Left ventricle myocardium inferior (tissue), 1 donor: ENCODE measurements around the gene RBM19. TPM values are rescaled to one million over a fixed set of nuclear protein-coding genes. Genes with fewer than 3 reads are reported as not detected.

ENCODE experiments used
- DNase-seq: peaks from one replicate; pipeline ENCODE4 v3.0.0-alpha.2; 2020
- H3K27ac ChIP-seq: fragments of 200-600 bp; replicated peaks from 2 replicates; pipeline ENCODE4 v1.8.0; 2021
- H3K27me3 ChIP-seq: fragments of 200-600 bp; 2 replicates; pipeline ENCODE4 v1.8.0; 2021; ENCODE audit warnings: low read depth
- H3K36me3 ChIP-seq: fragments of 200-600 bp; 2 replicates; pipeline ENCODE4 v1.8.0; 2021
- H3K4me1 ChIP-seq: fragments of 200-600 bp; 2 replicates; pipeline ENCODE4 v1.8.0; 2021
- H3K4me3 ChIP-seq: fragments of 200-600 bp; 2 replicates; pipeline ENCODE4 v1.8.0; 2021; ENCODE audit warnings: mild to moderate bottlenecking, moderate library complexity
- H3K9me3 ChIP-seq: fragments of 200-600 bp; replicated peaks from 2 replicates; pipeline ENCODE4 v1.8.0; 2021
- CTCF ChIP-seq: fragments of 200-600 bp; IDR thresholded peaks from 2 replicates; pipeline ENCODE4 v1.8.0; 2021; ENCODE audit warnings: antibody characterized with exemption, mild to moderate bottlenecking, borderline replicate concordance
- intact Hi-C: fragments of 100-400 bp; cut with micrococcal nuclease; formaldehyde crosslinking; loops from one replicate; pipeline ENCODE4 v1.11.0; 2022
- total RNA-seq: library from RNA; stranded (reverse); fragmentation: NEBNext Ultra II Directional; extraction: Animal tissue kit (Norgen Biotek cat#: 25700); gene quantifications from one replicate; pipeline ENCODE4 v1.2.1, GENCODE V29; 2021
- donor health status: DM: no; HTN: yes; CAD: no; lungs with severe emphysema.

The RBM19 gene
- total RNA-seq, 1 donor from 2014 or later = 18.9 TPM

DNA sequence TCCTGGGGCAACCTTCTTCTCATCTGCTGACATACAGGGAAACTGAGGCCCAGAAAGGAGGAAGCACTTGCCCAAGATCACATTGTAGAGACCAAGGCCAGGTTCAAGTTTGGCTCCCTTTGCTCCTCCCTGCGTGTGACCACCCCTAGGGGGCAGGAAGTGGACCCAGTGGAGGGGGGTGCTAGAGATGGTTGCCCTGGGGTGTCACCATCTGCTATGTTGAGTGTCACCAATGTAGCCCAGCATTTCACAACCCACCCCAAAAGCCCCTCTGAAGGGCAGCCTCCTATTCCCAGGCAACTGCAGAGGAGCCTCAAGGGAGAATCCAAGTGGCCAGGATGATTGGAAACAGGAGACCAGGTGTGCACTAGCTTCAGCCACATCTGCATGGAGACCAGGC is 12.0 kb upstream of the RBM19 start:
- Histone ChIP-seq H3K27me3 (peaks cover 86% of the 10 kb centered on the region), H3K4me3 (no peak overlapping the region), H3K27ac (no peak overlapping the region), H3K9me3 (no peaks in the 10 kb centered on the region), H3K36me3 (no peaks in the 10 kb centered on the region), H3K4me1 (no peaks in the 10 kb centered on the region)
- DNase-seq = no peak
- intact Hi-C loops = no loop called here
- TF ChIP-seq CTCF = no peak

DNA sequence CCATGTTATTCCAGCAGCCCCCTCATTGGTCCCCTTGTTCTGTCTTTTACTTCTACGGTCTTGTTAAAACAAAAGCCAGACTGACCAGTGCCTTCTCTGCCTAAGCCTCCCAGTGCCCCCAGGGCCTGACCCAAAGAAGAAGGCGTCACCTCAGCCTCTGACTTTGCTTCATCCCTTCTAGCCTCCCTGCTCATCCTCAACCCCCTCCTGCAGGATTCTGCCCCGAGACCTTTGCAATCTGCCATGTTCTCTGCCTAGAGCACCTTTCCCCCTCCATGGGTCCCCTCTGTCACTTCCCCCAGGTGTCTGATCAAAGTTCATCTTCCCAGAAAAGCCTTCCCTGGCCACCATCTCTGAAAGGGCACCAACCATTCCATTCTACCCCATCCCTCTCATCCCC is 7.9 kb upstream of the RBM19 start:
- intact Hi-C loops = no loop called here
- no peak for DNase-seq
- no peaks in the 10 kb centered on the region for H3K9me3 ChIP-seq
- no peaks in the 10 kb centered on the region for H3K36me3 ChIP-seq
- H3K27ac ChIP-seq = no peak overlapping the region
- no peak for TF ChIP-seq CTCF
- H3K4me1 ChIP-seq = no peaks in the 10 kb centered on the region
- no peak overlapping the region for H3K4me3 ChIP-seq
- peaks cover 67% of the 10 kb centered on the region for H3K27me3 ChIP-seq

- Histone ChIP-seq H3K9me3 (no peaks in the 10 kb centered on the region), H3K36me3 (no peaks in the 10 kb centered on the region), H3K27ac (no peak overlapping the region), H3K27me3 (peaks cover 60% of the 10 kb centered on the region), H3K4me3 (no peak overlapping the region), H3K4me1 (no peaks in the 10 kb centered on the region)
- no peak for DNase-seq
- intact Hi-C loops = no loop called here
- TF ChIP-seq CTCF = no peak
Observed at GRCh38 chr12:113973109-113973904, 7.2 kb upstream of the RBM19 start.

- Histone ChIP-seq H3K36me3 (no peaks in the 10 kb centered on the region), H3K4me1 (peaks cover 12% of the 10 kb centered on the region), H3K27ac (no peak overlapping the region), H3K27me3 (peaks cover 41% of the 10 kb centered on the region), H3K4me3 (no peak overlapping the region), H3K9me3 (no peaks in the 10 kb centered on the region)
- no peak for TF ChIP-seq CTCF
- intact Hi-C loops = no loop called here
- no peak for DNase-seq
Observed at GRCh38 chr12:113971392-113971791, 5.3 kb upstream of the RBM19 start.

- no peaks in the 10 kb centered on the region for H3K9me3 ChIP-seq
Observed at GRCh38 chr12:113970211-113970610, 4.1 kb upstream of the RBM19 start.

More at GRCh38 chr12:113970211-113970610, 4.1 kb upstream of the RBM19 start:
- DNase-seq = no peak
- intact Hi-C loops = no loop called here
- Histone ChIP-seq H3K4me3 (no peak overlapping the region), H3K36me3 (no peaks in the 10 kb centered on the region), H3K27ac (no peak overlapping the region), H3K4me1 (peaks cover 20% of the 10 kb centered on the region), H3K27me3 (peaks cover 29% of the 10 kb centered on the region)
- no peak for TF ChIP-seq CTCF
